Peyer's patch (tissue), 4 donors: ENCODE measurements around the gene ARHGEF40. TPM values are rescaled to one million over a fixed set of nuclear protein-coding genes. Genes with fewer than 3 reads are reported as not detected.
A peak's percentile ranks its signal among the peaks of the same experiment; 100 is the strongest.

Source experiments
- DNase-seq, 3 donors: peaks; one replicate each; pipeline ENCODE4 v3.0.0-alpha.2; 2017 to 2019
- H3K27ac ChIP-seq, 4 donors: fragments of 200-600 bp; sonication (generic); one replicate each; pipeline ENCODE4 v1.5.1; 2016 to 2019
- H3K27me3 ChIP-seq, 2 donors: fragments of 200-600 bp; sonication (generic); one replicate each; pipeline ENCODE4 v1.5.1; 2019
- H3K36me3 ChIP-seq, 3 donors: fragments of 200-600 bp; sonication (generic); one replicate each; pipeline ENCODE4 v1.5.1; 2016 to 2019
- H3K4me1 ChIP-seq, 4 donors: fragments of 200-600 bp; sonication (generic); one replicate each; pipeline ENCODE4 v1.5.1; 2016 to 2019
- H3K4me3 ChIP-seq, 4 donors: fragments of 200-600 bp; sonication (generic); 1 replicate in 3 of 4; 2 replicates in 1 of 4; pipeline ENCODE4 v1.5.1; 2016 to 2019; ENCODE audit warnings: mild to moderate bottlenecking in 1 of 4
- H3K9me3 ChIP-seq, 4 donors: fragments of 200-600 bp; sonication (generic); one replicate each; pipeline ENCODE4 v1.5.1; 2016 to 2019; ENCODE audit warnings: mild to moderate bottlenecking in 1 of 4
- CTCF ChIP-seq, 6 experiments: fragments of 450-650 bp in 4 of 6; fragments of 200-600 bp in 2 of 6; sonication (generic) in 1 of 6; IDR thresholded peaks; one replicate each; pipeline ENCODE4 v1.5.1; 2017 to 2019; ENCODE audit warnings: antibody characterized with exemption in 6 of 6, mild to moderate bottlenecking in 3 of 6, moderate library complexity in 1 of 6
- POLR2A ChIP-seq, 2 donors: fragments of 450-650 bp; IDR thresholded peaks; one replicate each; pipeline ENCODE4 v1.5.1; 2017; ENCODE audit warnings: antibody characterized with exemption in 2 of 2, mild to moderate bottlenecking in 2 of 2, moderate library complexity in 2 of 2
- total RNA-seq, 4 donors: library from RNA; depleted of rRNA; stranded (reverse); fragments of >200 nt; gene quantifications; one replicate each; pipeline ENCODE4 v1.1.0, GENCODE V29; 2016

ARHGEF40 gene
- total RNA-seq, 4 donors from 2014 or later = 19.8 to 57.8 (median 34.6) TPM

GRCh38 chr14:21041676-21042433 is 28.2 kb upstream of the ARHGEF40 start, which contains the start of gene RNASE7:
TSS of gene RNASE7 (plus strand) at chr14:21042362. CDS start at chr14:21042993, 631 bp downstream.
- TF ChIP-seq POLR2A (IDR thresholded peaks at IDR 0.05) (no peak), CTCF (IDR thresholded peaks at IDR 0.05) (no peak)
- Histone ChIP-seq H3K4me3 (no peak within 1 kb of the TSS), H3K36me3 (no peaks in the 10 kb centered on the region), H3K27ac (no peak within 1 kb of the TSS), H3K27me3 (no peaks in the 10 kb centered on the region), H3K9me3 (no peaks in the 10 kb centered on the region), H3K4me1 (peaks cover 0 to 32% (median 3%) of the 10 kb centered on the region in 4 donors)
- DNase-seq = no peak

- Histone ChIP-seq H3K27ac (no peak overlapping the region), H3K4me3 (no peak overlapping the region)
- TF ChIP-seq CTCF (IDR thresholded peaks at IDR 0.05) = no peak
- TF ChIP-seq POLR2A (IDR thresholded peaks at IDR 0.05) = no peak
These were observed 27.2 kb upstream of the ARHGEF40 start for GRCh38 chr14:21042918-21043317.

GRCh38 chr14:21043387-21043973 is 26.6 kb upstream of the ARHGEF40 start:
- no peak for DNase-seq
- Histone ChIP-seq H3K27me3 (no peaks in the 10 kb centered on the region), H3K36me3 (no peaks in the 10 kb centered on the region), H3K9me3 (no peaks in the 10 kb centered on the region), H3K4me3 (no peak overlapping the region), H3K27ac (no peak overlapping the region), H3K4me1 (peaks cover 0 to 25% (median 3%) of the 10 kb centered on the region in 4 donors)
- no peak for TF ChIP-seq CTCF (IDR thresholded peaks at IDR 0.05)

More at GRCh38 chr14:21042918-21043317, 27.2 kb upstream of the ARHGEF40 start:
- DNase-seq = no peak
- Histone ChIP-seq H3K27me3 (no peaks in the 10 kb centered on the region), H3K36me3 (no peaks in the 10 kb centered on the region), H3K4me1 (peaks cover 0 to 31% (median 3%) of the 10 kb centered on the region in 4 donors), H3K9me3 (no peaks in the 10 kb centered on the region)

- no peak for DNase-seq
These were observed 26.0 kb upstream of the ARHGEF40 start for GRCh38 chr14:21043974-21044618.

More at GRCh38 chr14:21043974-21044618, 26.0 kb upstream of the ARHGEF40 start:
- no peaks in the 10 kb centered on the region for H3K27me3 ChIP-seq
- H3K4me3 ChIP-seq = no peak overlapping the region
- TF ChIP-seq CTCF (IDR thresholded peaks at IDR 0.05) (no peak), POLR2A (IDR thresholded peaks at IDR 0.05) (no peak)
- H3K9me3 ChIP-seq = no peaks in the 10 kb centered on the region
- no peaks in the 10 kb centered on the region for H3K36me3 ChIP-seq
- peaks cover 0 to 19% (median 3%) of the 10 kb centered on the region in 4 donors for H3K4me1 ChIP-seq
- H3K27ac ChIP-seq = peak overlapping the region in 1 of 4 donors; percentile 3
